HEK293T (cell line): ENCODE data around the gene DTHD1.

ENCODE experiments used
- ARNT ChIP-seq: fragments of 450-650 bp; IDR thresholded peaks from 2 replicates; pipeline ENCODE4 v1.6.1; 2017; ENCODE audit warnings: mild to moderate bottlenecking
- BHLHE40 ChIP-seq: fragments of 450-650 bp; IDR thresholded peaks from 2 replicates; pipeline ENCODE4 v1.6.1; 2016; ENCODE audit warnings: mild to moderate bottlenecking, moderate library complexity, borderline replicate concordance
- CTBP1 ChIP-seq: fragments of 450-650 bp; IDR thresholded peaks from 2 replicates; pipeline ENCODE4 v1.6.1; 2016; ENCODE audit warnings: borderline replicate concordance
- ELF4 ChIP-seq: fragments of 450-650 bp; IDR thresholded peaks from 2 replicates; pipeline ENCODE4 v1.6.1; 2017; ENCODE audit warnings: antibody characterized with exemption
- FOXA1 ChIP-seq: fragments of 450-650 bp; IDR thresholded peaks from 2 replicates; pipeline ENCODE4 v1.6.1; 2016; ENCODE audit warnings: mild to moderate bottlenecking
- FOXK2 ChIP-seq: fragments of 450-650 bp; IDR thresholded peaks from 2 replicates; pipeline ENCODE4 v1.6.1; 2016; ENCODE audit warnings: mild to moderate bottlenecking
- FOXM1 ChIP-seq: fragments of 450-650 bp; IDR thresholded peaks from 2 replicates; pipeline ENCODE4 v1.6.1; 2017; ENCODE audit warnings: mild to moderate bottlenecking, borderline replicate concordance
- HDGF ChIP-seq: fragments of 450-650 bp; IDR thresholded peaks from 2 replicates; pipeline ENCODE4 v1.6.1; 2017; ENCODE audit warnings: antibody characterized with exemption, borderline replicate concordance
- NFRKB ChIP-seq: fragments of 450-650 bp; IDR thresholded peaks from 2 replicates; pipeline ENCODE4 v1.6.1; 2016; ENCODE audit warnings: mild to moderate bottlenecking, moderate library complexity
- PKNOX1 ChIP-seq: fragments of 450-650 bp; IDR thresholded peaks from 2 replicates; pipeline ENCODE4 v1.6.1; 2016
- SP1 ChIP-seq: fragments of 450-650 bp; IDR thresholded peaks from 2 replicates; pipeline ENCODE4 v1.6.1; 2017
- SUZ12 ChIP-seq: fragments of 450-650 bp; IDR thresholded peaks from 2 replicates; pipeline ENCODE4 v1.6.1; 2016; ENCODE audit warnings: mild to moderate bottlenecking
- TARDBP ChIP-seq: fragments of 450-650 bp; IDR thresholded peaks from 2 replicates; pipeline ENCODE4 v1.6.1; 2016

- no peak for TF ChIP-seq FOXA1
- TF ChIP-seq SP1 = no peak
- no peak for TF ChIP-seq NFRKB
- TF ChIP-seq HDGF = no peak
- TF ChIP-seq ELF4 = no peak
- no peak for TF ChIP-seq ARNT
- no peak for TF ChIP-seq FOXM1
- no peak for TF ChIP-seq SUZ12
- TF ChIP-seq PKNOX1 = no peak
- no peak for TF ChIP-seq CTBP1
- no peak for TF ChIP-seq TARDBP
- TF ChIP-seq FOXK2 = no peak
- TF ChIP-seq BHLHE40 = no peak
Measured at GRCh38 chr4:36337665-36338185, 56.3 kb downstream of the DTHD1 start.
